ENCODE data around the gene TCEA2. TPM values are rescaled to one million over a fixed set of nuclear protein-coding genes. Genes with fewer than 3 reads are reported as not detected.

The TCEA2 gene
- total and polyA plus RNA-seq, 9 of the 15 experiments (the other 6 are each of a cell fraction or from before 2014, with no cell fraction given): 1.4 to 28.7 (median 5.4) TPM

- TF ChIP-seq GTF2E2 (tag; IDR thresholded peaks at IDR 0.05) (no peak), RBFOX2 (IDR thresholded peaks at IDR 0.05; ENCODE audit: low read depth, low read length) (0 out of 2 replicates have a peak, but pooled peaks have one; percentile 9), VEZF1 (CRISPR knock-in tag; IDR thresholded peaks at IDR 0.05) (peak; percentile 57), CBFA2T3 (IDR thresholded peaks at IDR 0.05) (peak; percentile 63), TFAP4 (CRISPR knock-in tag; IDR thresholded peaks at IDR 0.05; ENCODE audit: borderline replicate concordance) (peak; percentile 73), BHLHE40 (IDR thresholded peaks at IDR 0.05; ENCODE audit: low read length) (peak; percentile 85), EWSR1 (IDR thresholded peaks at IDR 0.05; ENCODE audit: borderline replicate concordance, low read depth, partially characterized antibody) (no peak), BRCA1 (IDR thresholded peaks at IDR 0.05) (no peak), BRCA1 (CRISPR knock-in tag; IDR thresholded peaks at IDR 0.05) (no peak), CBFA2T2 (conservative IDR thresholded peaks at IDR 0.05) (peak; percentile 44; the same call in 1 of the 2 replicates), TEAD4 (IDR thresholded peaks at IDR 0.05; ENCODE audit: low read length) (peak; percentile 25; the same call in 1 of the 2 replicates), TEAD4 (CRISPR knock-in tag; IDR thresholded peaks at IDR 0.05; ENCODE audit: borderline replicate concordance) (no peak), ZNF3 (CRISPR knock-in tag; IDR thresholded peaks at IDR 0.05) (no peak), MIER1 (IDR thresholded peaks at IDR 0.05; ENCODE audit: low read depth) (no peak)
Measured at GRCh38 chr20:64068386-64069208, 5.6 kb downstream of the TCEA2 start (continued).
